CD4-positive, alpha-beta T cell (primary cell): ENCODE data around the gene NOL11. TPM values are rescaled to one million over a fixed set of nuclear protein-coding genes. Genes with fewer than 3 reads are reported as not detected.

Source experiments
- ATAC-seq: fragments of 200-7000 bp; cut with Tn5 transposase; one replicate; pipeline ENCODE4 v1.10.0; 2022; ENCODE audit warnings: mild to moderate bottlenecking; ENCODE audit not compliant: poor library complexity
- CTCF ChIA-PET: fragments of 350-600 bp; sonication (Branson Sonifier 250); formaldehyde crosslinking; loops from one replicate; lab custom pipeline; 2021; ENCODE audit warnings: antibody characterized with exemption, inconsistent platforms; lab: Charles Lee
- POLR2A ChIA-PET: fragments of 350-600 bp; sonication (Branson Sonifier 250); formaldehyde crosslinking; loops from one replicate; lab custom pipeline; 2021; ENCODE audit warnings: antibody characterized with exemption, inconsistent platforms; lab: Charles Lee
- DNase-seq, 14 experiments: peaks; one replicate each; pipeline ENCODE4 v3.0.0-alpha.2; 2013 to 2020; ENCODE audit warnings: mixed read lengths in 2 of 14
- H3K27ac ChIP-seq, 2 donors: one replicate each; pipeline versions ENCODE4 v1.5.1 to v1.7.0; 2013; ENCODE audit warnings: low read length in 2 of 2, low read depth in 1 of 2, mild to moderate bottlenecking in 1 of 2
- H3K27me3 ChIP-seq, 2 experiments: 1 replicate in 1 of 2; 2 replicates in 1 of 2; pipeline versions ENCODE4 v1.6.1 to v1.7.0; 2013; ENCODE audit warnings: low read length in 2 of 2, control low read depth in 1 of 2, mild to moderate bottlenecking in 1 of 2, moderate library complexity in 1 of 2; ENCODE audit not compliant: insufficient read depth in 2 of 2, control insufficient read depth in 1 of 2
- H3K36me3 ChIP-seq: one replicate; pipeline ENCODE4 v1.6.1; 2013; ENCODE audit warnings: low read length, control low read depth; ENCODE audit not compliant: insufficient read depth
- H3K4me1 ChIP-seq: one replicate; pipeline ENCODE4 v1.6.1; 2013; ENCODE audit warnings: low read length, control low read depth; ENCODE audit not compliant: insufficient read depth
- H3K4me3 ChIP-seq: one replicate; pipeline ENCODE4 v1.5.1; 2013; ENCODE audit warnings: mild to moderate bottlenecking, low read length, moderate library complexity
- H3K9me3 ChIP-seq, 2 experiments: 1 replicate in 1 of 2; 2 replicates in 1 of 2; pipeline versions ENCODE4 v1.6.1 to v1.7.0; 2013; ENCODE audit warnings: low read length in 2 of 2, mild to moderate bottlenecking in 2 of 2, control low read depth in 1 of 2, moderate library complexity in 1 of 2; ENCODE audit not compliant: control insufficient read depth in 1 of 2, insufficient read depth in 1 of 2
- H3K27ac Mint-ChIP-seq: one replicate; pipeline ENCODE4 v1.8.0; 2020; ENCODE audit warnings: mixed read lengths
- H3K27me3 Mint-ChIP-seq: one replicate; pipeline ENCODE4 v1.8.0; 2021; ENCODE audit warnings: mixed read lengths
- H3K36me3 Mint-ChIP-seq: one replicate; pipeline ENCODE4 v1.8.0; 2021; ENCODE audit warnings: low read depth, mixed read lengths
- H3K4me1 Mint-ChIP-seq: one replicate; pipeline ENCODE4 v1.8.0; 2021; ENCODE audit warnings: low read depth, mixed read lengths
- H3K4me3 Mint-ChIP-seq: one replicate; pipeline ENCODE4 v1.8.0; 2020; ENCODE audit warnings: mild to moderate bottlenecking, mixed read lengths
- H3K9me3 Mint-ChIP-seq: one replicate; pipeline ENCODE4 v1.8.0; 2020; ENCODE audit warnings: mixed read lengths
- CTCF ChIP-seq: fragments of 200-600 bp; IDR thresholded peaks from one replicate; pipeline ENCODE4 v1.8.0; 2022; ENCODE audit warnings: antibody characterized with exemption, mild to moderate bottlenecking
- intact Hi-C, 2 experiments: fragments of 100-400 bp; cut with DNase I in 1 of 2; cut with micrococcal nuclease in 1 of 2; formaldehyde crosslinking; loops; one replicate each; pipeline versions ENCODE4 v1.15.1 to v1.9.0; 2023 to 2025; cut with DNase I, micrococcal nuclease
- total RNA-seq, 174 experiments: library from RNA in 2 of 174; stranded (reverse) in 2 of 174; gene quantifications; one replicate each; pipeline ENCODE4 v1.2.3 and lab custom pipeline; 2021 to 2026

The NOL11 gene
- total RNA-seq, 2 experiments from 2014 or later = 89.1 to 91.2 TPM

GRCh38 chr17:67779098-67779672 is 61.4 kb downstream of the NOL11 start:
- no peaks in the 10 kb centered on the region for H3K4me1 ChIP-seq
- H3K27me3 ChIP-seq = no peaks in the 10 kb centered on the region
- H3K9me3 ChIP-seq = no peaks in the 10 kb centered on the region
- ChIA-PET CTCF (no interaction called here), POLR2A (no interaction called here)
- DNase-seq (peak in 9 of 14 experiments; percentile 2 to 61 (median 7)), ATAC-seq (peak; percentile 52)
- no peaks in the 10 kb centered on the region for H3K36me3 ChIP-seq
- no peak overlapping the region for H3K27ac ChIP-seq
- Mint-ChIP-seq H3K9me3 (no peaks in the 10 kb centered on the region), H3K4me3 (no peak overlapping the region), H3K27me3 (no peaks in the 10 kb centered on the region), H3K4me1 (no peaks in the 10 kb centered on the region), H3K36me3 (no peaks in the 10 kb centered on the region), H3K27ac (no peak overlapping the region)
- intact Hi-C loops = no loop called here
- TF ChIP-seq CTCF = no peak
- H3K4me3 ChIP-seq = no peak overlapping the region

GRCh38 chr17:67784364-67785121 is 66.8 kb downstream of the NOL11 start:
- no peak for DNase-seq
- no peaks in the 10 kb centered on the region for H3K27me3 Mint-ChIP-seq
- ChIA-PET POLR2A (no interaction called here), CTCF (interaction anchor here (0.6 kb wide), 1 partner anchor 73 kb away, joined by 3 read pairs; no protein-coding TSS in a partner anchor)
- no peak for TF ChIP-seq CTCF
- H3K4me1 Mint-ChIP-seq = no peaks in the 10 kb centered on the region
- H3K9me3 Mint-ChIP-seq = no peaks in the 10 kb centered on the region
- no peaks in the 10 kb centered on the region for H3K36me3 Mint-ChIP-seq
- Histone ChIP-seq H3K27ac (no peak overlapping the region), H3K27me3 (no peaks in the 10 kb centered on the region), H3K36me3 (no peaks in the 10 kb centered on the region), H3K9me3 (peaks cover 0 to 7% of the 10 kb centered on the region in 2 experiments), H3K4me1 (no peaks in the 10 kb centered on the region), H3K4me3 (no peak overlapping the region)
- H3K4me3 Mint-ChIP-seq = no peak overlapping the region
- no peak for ATAC-seq
- intact Hi-C loops = no loop called here
- no peak overlapping the region for H3K27ac Mint-ChIP-seq

DNA sequence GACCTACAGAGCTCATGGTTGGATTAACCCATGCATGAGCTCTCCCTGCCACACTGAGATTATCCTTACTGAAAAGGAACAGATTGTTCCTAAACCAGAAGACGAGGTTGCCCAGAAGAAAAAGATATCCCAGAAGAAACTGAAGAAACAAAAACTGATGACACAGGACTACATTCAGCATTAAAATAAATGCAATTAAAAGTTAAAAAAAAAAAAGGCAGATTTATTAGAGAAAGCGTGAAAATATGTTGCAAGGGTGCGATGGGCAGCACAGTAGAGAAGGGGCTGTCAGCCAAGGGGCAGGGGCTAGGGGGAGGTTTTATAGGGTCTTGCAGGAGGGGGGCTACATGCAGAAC is 67.4 kb downstream of the NOL11 start:
- Mint-ChIP-seq H3K27ac (no peak overlapping the region), H3K9me3 (no peaks in the 10 kb centered on the region), H3K4me1 (no peaks in the 10 kb centered on the region), H3K36me3 (no peaks in the 10 kb centered on the region), H3K27me3 (no peaks in the 10 kb centered on the region), H3K4me3 (no peak overlapping the region)
- no peak for TF ChIP-seq CTCF
- ATAC-seq = no peak
- no peaks in the 10 kb centered on the region for H3K4me1 ChIP-seq
- H3K9me3 ChIP-seq = peaks cover 0 to 7% of the 10 kb centered on the region in 2 experiments
- no peaks in the 10 kb centered on the region for H3K27me3 ChIP-seq
- no peak overlapping the region for H3K27ac ChIP-seq
- no peak overlapping the region for H3K4me3 ChIP-seq
- ChIA-PET CTCF (no interaction called here), POLR2A (no interaction called here)
- intact Hi-C loops = no loop called here
- DNase-seq = no peak
- no peaks in the 10 kb centered on the region for H3K36me3 ChIP-seq
